Thoracic aorta (tissue), 2 donors: Measurements from ENCODE around the gene DNASE1L1. TPM values are rescaled to one million over a fixed set of nuclear protein-coding genes. Genes with fewer than 3 reads are reported as not detected.
A peak's percentile ranks its signal among the peaks of the same experiment; 100 is the strongest.

ENCODE experiments used
- ATAC-seq: fragments of 150-250 bp; one replicate; pipeline ENCODE4 v1.8.0; 2017; ENCODE audit warnings: low read depth; ENCODE audit not compliant: insufficient number of reproducible peaks, low FRiP score
- DNase-seq: peaks from one replicate; pipeline ENCODE4 v3.0.0-alpha.2; 2020; ENCODE audit warnings: low spot score
- H3K27ac ChIP-seq, 2 donors: fragments of 200-600 bp; sonication (generic); 1 replicate in 1 of 2; 2 replicates in 1 of 2; pipeline ENCODE4 v1.5.1; 2016; ENCODE audit warnings: mild to moderate bottlenecking in 2 of 2, moderate library complexity in 2 of 2
- H3K27me3 ChIP-seq: fragments of 200-600 bp; sonication (generic); replicated peaks from 2 replicates; pipeline ENCODE4 v1.6.0; 2016; ENCODE audit warnings: mild to moderate bottlenecking; ENCODE audit not compliant: insufficient read depth
- H3K36me3 ChIP-seq: fragments of 200-600 bp; sonication (generic); one replicate; pipeline ENCODE4 v1.5.1; 2016
- H3K4me1 ChIP-seq, 2 donors: fragments of 200-600 bp; sonication (generic); 1 replicate in 1 of 2; 2 replicates in 1 of 2; pipeline versions ENCODE4 v1.5.1 to v1.6.0; 2016; ENCODE audit warnings: low read depth in 2 of 2, mild to moderate bottlenecking in 1 of 2; ENCODE audit not compliant: control insufficient read depth in 1 of 2
- H3K4me3 ChIP-seq: fragments of 200-600 bp; sonication (generic); 2 replicates; pipeline ENCODE4 v1.5.1; 2016; ENCODE audit warnings: mild to moderate bottlenecking
- H3K9me3 ChIP-seq: fragments of 200-600 bp; sonication (generic); 2 replicates; pipeline ENCODE4 v1.5.1; 2016
- total RNA-seq, 2 donors: library from RNA; depleted of rRNA; stranded (reverse); fragments of >200 nt; gene quantifications; one replicate each; pipeline versions ENCODE4 v1.1.0 to v1.2.3, GENCODE V29; 2016
- TF ChIP-seq, protein P1 (sequence below): fragments of 200-600 bp; sonication (generic); IDR thresholded peaks from one replicate; pipeline ENCODE4 v1.5.1; 2019; ENCODE audit warnings: antibody characterized with exemption

DNASE1L1 gene, protein sequence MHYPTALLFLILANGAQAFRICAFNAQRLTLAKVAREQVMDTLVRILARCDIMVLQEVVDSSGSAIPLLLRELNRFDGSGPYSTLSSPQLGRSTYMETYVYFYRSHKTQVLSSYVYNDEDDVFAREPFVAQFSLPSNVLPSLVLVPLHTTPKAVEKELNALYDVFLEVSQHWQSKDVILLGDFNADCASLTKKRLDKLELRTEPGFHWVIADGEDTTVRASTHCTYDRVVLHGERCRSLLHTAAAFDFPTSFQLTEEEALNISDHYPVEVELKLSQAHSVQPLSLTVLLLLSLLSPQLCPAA
- total RNA-seq = 10 to 100 TPM; 39.9 to 41.8 TPM

DNA sequence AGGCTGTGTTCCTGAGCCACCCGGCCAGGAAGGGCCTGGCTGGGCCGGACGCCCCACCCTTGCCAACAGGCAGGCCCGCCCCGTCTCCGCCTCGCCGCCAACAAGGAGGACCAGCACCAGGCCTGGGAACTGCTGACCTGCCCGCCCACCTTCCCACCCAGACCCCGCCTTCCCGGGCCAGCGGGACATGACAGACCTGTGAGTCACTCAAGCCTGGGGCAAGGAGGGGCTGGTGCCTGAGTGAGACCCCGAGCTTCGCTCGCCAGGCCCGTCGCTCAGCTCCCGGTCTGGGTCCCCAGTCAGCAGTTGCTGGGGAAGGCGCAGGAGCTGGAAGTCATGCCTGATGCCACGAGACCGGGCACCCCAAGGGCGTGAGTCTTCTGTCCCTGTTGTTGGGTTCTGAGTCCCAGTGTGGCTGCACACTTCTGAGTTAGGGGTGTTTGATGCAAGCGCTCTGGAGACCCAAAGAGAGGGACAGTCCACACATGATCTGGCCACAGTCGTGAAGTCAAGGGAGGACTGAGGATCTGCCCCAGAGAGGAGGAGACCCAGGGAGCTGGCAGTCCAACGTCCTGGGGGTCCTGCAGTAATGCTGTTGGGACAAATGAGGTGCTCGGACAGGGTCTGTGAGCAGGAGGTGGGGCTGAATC lies at the start of gene DNASE1L1:
Gene DNASE1L1 (minus strand): TSS at position 33 of the 650 bp plus-strand sequence. CDS start 3,686 bp downstream, outside the sequence.
- Histone ChIP-seq H3K4me3 (peak within 1 kb of the TSS; percentile 73), H3K36me3 (no peaks in the 10 kb centered on the region), H3K27me3 (no peaks in the 10 kb centered on the region), H3K9me3 (no peaks in the 10 kb centered on the region), H3K4me1 (peaks cover 3 to 28% of the 10 kb centered on the region in 2 donors), H3K27ac (peak within 1 kb of the TSS; percentile 83 to 84)
- peak; percentile 73 for DNase-seq
- TF ChIP-seq, protein P1, sequence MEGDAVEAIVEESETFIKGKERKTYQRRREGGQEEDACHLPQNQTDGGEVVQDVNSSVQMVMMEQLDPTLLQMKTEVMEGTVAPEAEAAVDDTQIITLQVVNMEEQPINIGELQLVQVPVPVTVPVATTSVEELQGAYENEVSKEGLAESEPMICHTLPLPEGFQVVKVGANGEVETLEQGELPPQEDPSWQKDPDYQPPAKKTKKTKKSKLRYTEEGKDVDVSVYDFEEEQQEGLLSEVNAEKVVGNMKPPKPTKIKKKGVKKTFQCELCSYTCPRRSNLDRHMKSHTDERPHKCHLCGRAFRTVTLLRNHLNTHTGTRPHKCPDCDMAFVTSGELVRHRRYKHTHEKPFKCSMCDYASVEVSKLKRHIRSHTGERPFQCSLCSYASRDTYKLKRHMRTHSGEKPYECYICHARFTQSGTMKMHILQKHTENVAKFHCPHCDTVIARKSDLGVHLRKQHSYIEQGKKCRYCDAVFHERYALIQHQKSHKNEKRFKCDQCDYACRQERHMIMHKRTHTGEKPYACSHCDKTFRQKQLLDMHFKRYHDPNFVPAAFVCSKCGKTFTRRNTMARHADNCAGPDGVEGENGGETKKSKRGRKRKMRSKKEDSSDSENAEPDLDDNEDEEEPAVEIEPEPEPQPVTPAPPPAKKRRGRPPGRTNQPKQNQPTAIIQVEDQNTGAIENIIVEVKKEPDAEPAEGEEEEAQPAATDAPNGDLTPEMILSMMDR = no peak
- peak; percentile 60 for ATAC-seq

DNA sequence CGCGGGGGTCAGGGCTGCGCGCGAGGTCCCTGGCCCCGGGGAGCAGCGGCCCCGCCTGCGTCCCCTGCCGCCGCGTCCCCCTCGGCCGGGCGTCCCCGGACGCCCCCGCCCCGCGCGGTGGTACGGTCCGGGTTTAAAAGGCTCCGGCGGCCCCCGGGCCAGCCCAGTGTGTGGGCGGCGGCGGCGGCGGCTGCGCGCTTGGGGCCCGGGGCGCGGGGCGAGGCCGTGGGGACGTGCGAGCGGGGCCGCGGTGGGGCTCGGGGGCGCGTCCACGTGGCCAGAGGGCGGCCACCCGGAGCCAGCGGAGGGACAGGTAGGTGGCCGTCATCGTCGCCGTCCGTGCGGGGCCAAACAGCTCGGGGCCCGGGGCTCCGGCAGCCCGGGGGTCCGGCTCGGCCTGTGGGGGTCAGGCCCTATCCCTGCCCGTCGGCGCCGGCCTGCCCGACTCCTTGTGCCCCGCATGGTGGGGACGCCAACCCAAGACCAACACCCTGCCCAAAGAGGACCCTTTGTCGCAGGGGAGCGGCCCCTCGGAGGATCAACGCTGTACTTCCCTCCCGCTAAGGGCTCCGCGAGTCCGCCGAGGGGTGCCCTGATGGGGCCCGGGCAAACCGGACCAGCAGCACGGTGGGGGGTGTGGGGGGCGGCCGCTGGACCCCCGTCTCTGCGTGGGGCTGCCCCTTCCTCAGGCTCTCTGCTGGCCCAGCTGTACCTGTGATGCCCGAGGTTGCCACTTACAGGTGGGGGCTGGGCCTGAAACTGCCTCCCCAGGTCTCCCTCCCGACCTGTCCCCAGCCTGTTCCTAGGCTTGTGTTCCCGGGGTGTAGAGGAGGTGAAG lies 49.3 kb upstream of the DNASE1L1 start, which contains the start of gene PLXNA3:
Gene PLXNA3 (plus strand): TSS at position 166 of the 838 bp plus-strand sequence. CDS start 1,903 bp downstream, outside the sequence.
- ATAC-seq = no peak
- peak within 1 kb of the TSS; percentile 80 for H3K4me3 ChIP-seq
- H3K9me3 ChIP-seq = no peaks in the 10 kb centered on the region
- TF ChIP-seq, protein P1 = no peak
- H3K4me1 ChIP-seq = peaks cover 0 to 10% of the 10 kb centered on the region in 2 donors
- H3K36me3 ChIP-seq = no peaks in the 10 kb centered on the region
- no peak for DNase-seq
- peak within 1 kb of the TSS in 1 of 2 donors; percentile 71 for H3K27ac ChIP-seq
- no peaks in the 10 kb centered on the region for H3K27me3 ChIP-seq

GRCh38 chrX:154457491-154458115 lies 48.5 kb upstream of the DNASE1L1 start:
- Histone ChIP-seq H3K4me1 (peaks cover 0 to 10% of the 10 kb centered on the region in 2 donors), H3K36me3 (no peaks in the 10 kb centered on the region), H3K27me3 (no peaks in the 10 kb centered on the region), H3K27ac (peak overlapping the region in 1 of 2 donors; percentile 71), H3K4me3 (peak overlapping the region; percentile 80), H3K9me3 (no peaks in the 10 kb centered on the region)
- ATAC-seq (no peak), DNase-seq (no peak)
- TF ChIP-seq, protein P1 = no peak

DNA sequence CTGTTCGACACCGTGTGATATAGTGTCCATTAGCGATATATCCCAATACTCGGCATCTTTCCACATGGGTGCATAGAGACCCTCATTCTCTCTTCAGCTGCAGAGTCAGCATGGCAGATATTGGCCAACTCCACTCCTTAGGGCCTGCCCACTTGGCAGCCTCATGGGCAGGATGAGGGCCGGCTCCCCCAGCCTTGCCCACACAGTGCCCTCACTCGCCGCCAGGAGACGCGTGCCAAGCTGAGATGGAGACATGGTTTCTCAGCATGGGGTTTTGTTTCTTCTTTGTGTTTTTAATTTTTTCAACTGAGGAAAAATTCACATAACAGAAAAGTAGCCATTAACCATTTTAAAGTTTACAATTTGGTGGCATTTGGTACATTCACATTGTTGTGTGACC lies 43.8 kb upstream of the DNASE1L1 start:
- H3K27me3 ChIP-seq = no peaks in the 10 kb centered on the region
- H3K36me3 ChIP-seq = peaks cover 18% of the 10 kb centered on the region
- H3K4me3 ChIP-seq = no peak overlapping the region
- ATAC-seq (no peak), DNase-seq (no peak)
- no peaks in the 10 kb centered on the region for H3K4me1 ChIP-seq
- no peak overlapping the region for H3K27ac ChIP-seq
- TF ChIP-seq, protein P1 = no peak
- H3K9me3 ChIP-seq = no peaks in the 10 kb centered on the region
